ENCODE measurements around the gene RUNX2.

DNA sequence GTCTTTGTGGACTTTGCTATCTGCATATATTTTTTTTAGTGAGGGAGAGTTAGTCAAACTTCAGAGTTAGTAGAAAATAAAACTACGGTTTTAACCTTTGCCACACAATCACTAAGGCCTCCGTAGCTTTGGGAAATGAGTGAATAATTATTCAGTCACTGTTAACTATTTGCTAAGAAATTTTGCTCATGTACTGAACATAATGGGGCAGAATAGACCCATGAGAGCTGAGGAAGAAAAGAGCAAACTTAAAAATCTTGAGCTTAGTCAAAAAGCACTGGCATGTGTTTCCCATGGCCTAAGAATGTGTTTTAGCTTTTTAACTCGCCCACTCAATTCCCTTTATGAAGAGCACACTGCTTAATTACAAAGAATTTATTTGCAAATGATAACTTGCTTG lies 110.0 kb downstream of the RUNX2 start:
- TF ChIP-seq, protein P1, sequence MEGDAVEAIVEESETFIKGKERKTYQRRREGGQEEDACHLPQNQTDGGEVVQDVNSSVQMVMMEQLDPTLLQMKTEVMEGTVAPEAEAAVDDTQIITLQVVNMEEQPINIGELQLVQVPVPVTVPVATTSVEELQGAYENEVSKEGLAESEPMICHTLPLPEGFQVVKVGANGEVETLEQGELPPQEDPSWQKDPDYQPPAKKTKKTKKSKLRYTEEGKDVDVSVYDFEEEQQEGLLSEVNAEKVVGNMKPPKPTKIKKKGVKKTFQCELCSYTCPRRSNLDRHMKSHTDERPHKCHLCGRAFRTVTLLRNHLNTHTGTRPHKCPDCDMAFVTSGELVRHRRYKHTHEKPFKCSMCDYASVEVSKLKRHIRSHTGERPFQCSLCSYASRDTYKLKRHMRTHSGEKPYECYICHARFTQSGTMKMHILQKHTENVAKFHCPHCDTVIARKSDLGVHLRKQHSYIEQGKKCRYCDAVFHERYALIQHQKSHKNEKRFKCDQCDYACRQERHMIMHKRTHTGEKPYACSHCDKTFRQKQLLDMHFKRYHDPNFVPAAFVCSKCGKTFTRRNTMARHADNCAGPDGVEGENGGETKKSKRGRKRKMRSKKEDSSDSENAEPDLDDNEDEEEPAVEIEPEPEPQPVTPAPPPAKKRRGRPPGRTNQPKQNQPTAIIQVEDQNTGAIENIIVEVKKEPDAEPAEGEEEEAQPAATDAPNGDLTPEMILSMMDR (IDR thresholded peaks at IDR 0.05) = no peak
- TF ChIP-seq POLR2A (IDR thresholded peaks at IDR 0.05) = no peak

Measured in esophagus squamous epithelium (tissue), 4 donors.